PC-3 (cell line): ENCODE results near the gene KRT17.

Experiments
- CTCF ChIP-seq: fragments of 300-600 bp; sonication (generic); conservative IDR thresholded peaks from 2 replicates; pipeline ENCODE4 v1.5.1; 2017; ENCODE audit warnings: antibody characterized with exemption, low read depth, mild to moderate bottlenecking, low read length
- EZH2 ChIP-seq: fragments of 300-600 bp; sonication (generic); IDR thresholded peaks from one replicate; pipeline ENCODE4 v1.6.1; 2017; ENCODE audit warnings: antibody characterized with exemption, mild to moderate bottlenecking, low read length; ENCODE audit not compliant: unreplicated experiment

DNA sequence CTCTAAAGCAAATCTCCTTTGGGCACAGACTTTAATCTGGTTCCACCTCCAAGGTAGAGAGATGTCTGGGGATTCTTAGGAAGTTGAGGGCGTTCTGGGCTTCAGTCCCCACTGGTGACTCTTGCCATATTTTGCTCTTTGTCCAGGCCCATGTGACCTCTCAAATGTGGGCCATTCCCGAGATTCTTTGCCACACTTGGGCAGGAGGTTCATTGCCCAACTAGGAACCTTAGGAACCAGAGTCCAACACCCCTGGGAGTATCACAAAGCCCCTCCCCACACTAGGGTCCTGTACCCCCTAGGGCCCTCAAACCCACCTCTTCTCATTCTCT, 44.2 kb downstream of the KRT17 start:
- TF ChIP-seq CTCF = no peak
- TF ChIP-seq EZH2 = no peak
